HG03460 (cell line): ENCODE data around the gene OR10V1.

Experiments used
- ATAC-seq: cut with Tn5 transposase; IDR thresholded peaks from one replicate; pipeline ENCODE4 v1.9.1; 2021; ENCODE audit not compliant: unreplicated experiment

OR10V1 gene, protein sequence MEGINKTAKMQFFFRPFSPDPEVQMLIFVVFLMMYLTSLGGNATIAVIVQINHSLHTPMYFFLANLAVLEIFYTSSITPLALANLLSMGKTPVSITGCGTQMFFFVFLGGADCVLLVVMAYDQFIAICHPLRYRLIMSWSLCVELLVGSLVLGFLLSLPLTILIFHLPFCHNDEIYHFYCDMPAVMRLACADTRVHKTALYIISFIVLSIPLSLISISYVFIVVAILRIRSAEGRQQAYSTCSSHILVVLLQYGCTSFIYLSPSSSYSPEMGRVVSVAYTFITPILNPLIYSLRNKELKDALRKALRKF

DNA sequence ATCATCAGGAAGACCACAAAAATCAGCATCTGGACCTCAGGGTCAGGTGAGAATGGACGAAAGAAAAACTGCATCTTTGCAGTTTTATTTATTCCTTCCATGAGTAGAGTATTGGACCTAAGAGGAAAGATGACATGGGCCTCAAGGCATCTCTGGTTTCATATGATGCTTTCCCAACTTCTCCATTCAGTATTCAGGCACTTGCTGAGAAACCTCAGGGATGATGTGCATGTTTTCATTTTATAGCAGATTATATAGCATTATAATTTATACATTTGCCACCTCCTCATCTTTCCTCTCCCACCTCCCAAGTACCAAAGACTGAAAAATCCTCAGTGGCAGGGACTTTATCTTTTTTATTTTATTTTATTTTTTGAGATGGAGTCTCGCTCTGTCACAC is at the start of gene OR10V1:
TSS of gene OR10V1 (minus strand) at position 101 of the 400 bp plus-strand sequence. CDS start at position 101, 0 bp downstream.
- no peak for ATAC-seq

GRCh38 chr11:59761993-59762392 is 48.3 kb upstream of the OR10V1 start:
- ATAC-seq = no peak

DNA sequence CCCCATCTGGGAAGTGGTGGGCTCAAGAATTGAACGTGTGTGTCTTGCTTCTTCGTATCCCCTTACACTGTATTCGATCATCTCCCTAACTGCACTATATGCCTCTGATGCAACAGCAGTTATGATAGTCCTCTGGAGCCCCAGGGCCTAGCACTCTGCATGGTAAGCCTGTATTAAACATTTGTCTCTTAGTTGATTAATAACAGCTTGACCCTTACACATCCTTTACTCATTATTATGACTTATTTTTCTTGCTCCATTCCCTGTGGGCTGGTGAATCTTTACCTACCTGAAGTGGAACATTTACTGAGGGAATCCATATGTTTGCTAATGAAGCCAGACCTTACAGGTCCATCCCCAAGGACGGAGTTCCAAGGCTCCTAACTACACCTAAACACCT is 47.1 kb upstream of the OR10V1 start:
- ATAC-seq = no peak

GRCh38 chr11:59759900-59760299 is 46.3 kb upstream of the OR10V1 start:
- no peak for ATAC-seq

- no peak for ATAC-seq
Measured at GRCh38 chr11:59758401-59759037, 44.9 kb upstream of the OR10V1 start.

GRCh38 chr11:59756845-59757244 is 43.2 kb upstream of the OR10V1 start:
- no peak for ATAC-seq

DNA sequence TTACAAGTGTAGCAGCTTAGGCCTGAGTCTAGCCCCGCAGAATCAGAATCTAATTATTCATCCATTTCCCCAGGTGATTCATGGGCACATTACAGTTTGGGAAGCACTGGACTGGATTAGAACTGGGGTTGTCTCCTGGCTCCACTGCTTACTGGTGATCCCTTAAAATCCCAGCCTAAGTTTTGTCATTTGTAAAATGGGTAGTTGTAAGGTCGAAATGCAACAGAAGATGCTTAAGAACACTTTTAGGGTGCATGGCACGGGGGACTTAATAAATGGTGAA is 42.9 kb upstream of the OR10V1 start:
- no peak for ATAC-seq

- ATAC-seq = peak; percentile 4
Measured at GRCh38 chr11:59755701-59756557, 42.3 kb upstream of the OR10V1 start.

GRCh38 chr11:59754859-59755700 is 41.4 kb upstream of the OR10V1 start, which contains the start of gene STX3:
TSS of gene STX3 (plus strand) at chr11:59755376. CDS start at chr11:59755606, 230 bp downstream.
- peak; percentile 70 for ATAC-seq

GRCh38 chr11:59754494-59754858 is 40.8 kb upstream of the OR10V1 start:
- peak; percentile 25 for ATAC-seq

DNA sequence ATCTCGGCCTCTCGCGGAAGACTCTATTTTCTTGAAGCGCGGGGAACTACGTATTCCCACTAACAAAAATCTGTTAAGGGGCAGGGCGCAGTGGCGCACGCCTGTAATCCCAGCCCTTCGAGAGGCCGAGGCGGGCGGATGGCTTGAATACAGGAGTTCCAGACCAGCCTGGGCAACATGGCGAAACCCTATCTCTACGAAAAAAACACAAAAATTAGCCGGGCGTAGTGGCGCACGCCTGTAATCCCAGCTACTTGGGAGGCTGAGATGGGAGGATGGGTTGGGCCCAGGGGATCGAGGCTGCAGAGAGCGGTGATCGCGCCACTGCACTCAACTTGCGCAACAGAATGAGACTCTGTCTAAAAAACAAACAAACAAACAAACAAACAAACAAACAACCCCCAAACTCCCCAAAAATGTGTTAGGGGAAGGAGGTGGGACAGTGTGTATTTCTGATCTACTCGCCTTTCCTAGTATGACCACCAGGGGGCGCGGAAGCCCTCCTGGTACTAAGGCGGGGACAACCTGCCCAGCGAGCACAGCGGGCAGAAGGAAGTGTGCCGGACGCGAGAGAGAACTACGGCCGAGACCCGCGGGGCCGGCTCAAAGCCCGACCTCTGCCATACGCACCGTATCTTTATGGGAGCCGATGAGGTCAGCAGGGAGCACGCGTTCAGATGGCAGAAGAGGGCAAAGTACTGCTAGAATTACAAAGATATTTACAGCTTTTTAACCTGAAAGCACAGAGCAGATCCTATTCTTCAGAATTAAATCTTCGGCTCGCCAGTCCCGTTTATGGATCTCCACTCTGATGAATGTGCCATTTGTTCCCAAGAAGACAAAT is 40.2 kb upstream of the OR10V1 start:
- peak; percentile 63 for ATAC-seq

- no peak for ATAC-seq
Measured at GRCh38 chr11:59746111-59746510, 32.5 kb upstream of the OR10V1 start.

DNA sequence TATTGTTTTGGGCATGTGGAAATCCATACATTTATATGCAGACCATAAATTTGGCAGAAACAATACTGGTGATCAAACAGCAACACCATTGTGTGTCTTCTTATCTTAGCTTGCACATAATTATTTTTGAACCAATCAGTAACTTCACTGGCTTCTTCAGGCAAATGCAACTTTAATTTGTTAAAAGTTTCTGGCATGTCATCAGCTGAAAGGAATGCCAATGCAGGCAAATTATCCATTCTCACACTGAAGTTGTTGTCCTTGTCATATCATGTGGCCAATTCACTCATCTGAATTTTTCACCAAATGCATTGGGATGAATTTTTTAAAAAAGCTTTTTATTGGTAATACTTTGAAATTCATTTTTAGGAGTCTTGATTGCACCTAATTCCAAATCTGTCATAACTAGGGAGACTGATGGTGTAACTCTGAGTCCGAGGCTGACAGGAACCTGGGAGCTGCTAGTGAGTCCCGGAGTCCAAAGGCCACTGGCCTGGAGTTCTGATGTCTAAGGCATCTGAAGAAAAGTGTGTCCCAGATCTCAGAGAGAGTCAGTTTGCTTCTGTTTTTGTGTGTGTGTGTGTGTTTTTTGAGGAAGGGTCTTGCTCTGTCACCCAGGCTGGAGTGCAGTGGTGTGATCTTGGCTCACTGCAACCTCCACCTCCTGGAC is 17.4 kb upstream of the OR10V1 start:
- ATAC-seq = no peak

- no peak for ATAC-seq
Measured at GRCh38 chr11:59729834-59730233, 16.2 kb upstream of the OR10V1 start.

GRCh38 chr11:59728913-59729312 is 15.3 kb upstream of the OR10V1 start:
- no peak for ATAC-seq

DNA sequence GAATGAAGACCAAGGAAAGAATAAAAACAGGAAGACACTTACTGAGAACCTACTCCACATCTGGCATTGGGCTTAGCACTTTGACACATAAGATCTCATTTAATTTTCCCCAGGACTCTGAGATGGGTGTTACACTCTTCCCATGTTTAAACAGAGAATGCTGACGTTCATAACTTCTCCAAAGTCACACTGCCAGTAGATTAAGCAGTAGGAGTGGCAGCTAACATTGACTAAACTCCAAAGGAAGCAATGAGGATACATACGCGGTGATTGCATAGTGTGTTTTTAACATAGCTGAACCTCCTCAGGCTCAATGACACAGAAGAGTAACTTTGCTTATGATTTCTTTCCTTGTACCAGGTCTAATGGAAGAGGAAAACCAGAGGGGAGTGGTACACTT is 14.5 kb upstream of the OR10V1 start:
- ATAC-seq = no peak

DNA sequence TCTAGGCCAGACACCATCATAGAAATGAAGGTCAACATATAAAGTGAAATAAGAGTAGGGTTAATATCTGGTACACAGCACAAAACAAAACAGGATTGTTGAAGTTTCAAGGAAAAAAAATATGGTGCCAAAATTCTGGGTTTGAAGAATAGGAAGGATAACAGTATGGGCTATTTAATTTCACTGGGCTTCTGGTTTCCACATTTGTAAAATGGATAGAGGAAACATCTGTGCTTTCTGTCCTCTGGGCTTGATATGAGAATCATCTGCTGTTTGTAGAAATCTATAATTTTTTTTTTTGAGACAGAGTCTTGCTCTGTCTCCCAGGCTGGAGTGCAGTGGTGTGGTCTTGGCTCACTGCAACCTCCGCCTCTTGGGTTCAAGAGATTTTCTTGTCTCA is 13.8 kb upstream of the OR10V1 start:
- ATAC-seq = no peak

- ATAC-seq = no peak
Measured at GRCh38 chr11:59724066-59724465, 10.4 kb upstream of the OR10V1 start.

DNA sequence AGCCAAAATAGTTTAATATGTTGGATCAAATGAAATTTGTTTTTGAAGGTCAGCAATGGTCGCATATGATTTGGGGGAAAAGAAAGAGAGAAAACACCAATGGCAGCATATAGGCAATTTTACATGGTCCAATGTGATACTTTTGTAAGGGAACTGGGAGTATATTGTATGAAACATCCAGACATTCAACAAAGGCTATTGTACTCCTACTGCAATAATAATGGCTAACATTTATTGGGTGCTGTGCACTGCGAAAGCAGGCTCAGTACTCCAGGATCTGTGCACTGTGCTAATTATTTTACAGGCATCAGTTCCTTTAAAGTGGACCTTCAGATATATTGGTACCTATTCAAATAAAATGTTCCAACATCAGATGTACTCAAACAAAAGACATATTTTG is 5.9 kb upstream of the OR10V1 start:
- ATAC-seq = no peak

DNA sequence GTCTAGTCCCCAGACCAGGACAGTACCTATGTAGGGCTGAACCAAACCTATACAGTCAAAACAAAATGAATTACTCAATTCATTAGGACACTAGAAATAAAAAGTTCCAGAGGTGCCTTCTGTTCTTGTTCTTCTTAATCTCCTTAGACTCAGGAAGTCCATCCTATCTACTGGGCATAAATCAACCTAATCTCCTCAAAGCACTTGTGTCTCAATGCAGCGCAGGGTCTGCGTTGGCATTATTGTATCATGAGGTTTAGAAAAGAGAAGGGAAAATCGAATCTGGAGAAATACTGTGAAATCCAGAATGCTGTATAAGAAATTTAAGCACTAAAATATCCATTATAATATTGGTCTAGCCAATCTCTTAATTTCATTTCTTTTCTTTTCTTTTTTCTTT is 2.4 kb upstream of the OR10V1 start:
- ATAC-seq = no peak
